K562 (cell line): ENCODE measurements around the gene MED16. TPM values are rescaled to one million over a fixed set of nuclear protein-coding genes. Genes with fewer than 3 reads are reported as not detected.

Experiments
- CCNT2 ChIP-seq: IDR thresholded peaks from 2 replicates; pipeline ENCODE4 v1.6.1; 2011; ENCODE audit warnings: borderline replicate concordance, low read depth, mild to moderate bottlenecking, moderate library complexity, mixed read lengths, low read length; ENCODE audit not compliant: insufficient read length; ENCODE audit errors: extremely low read depth
- SAP30 ChIP-seq: fragments of 200-600 bp; sonication (generic); IDR thresholded peaks from 2 replicates; pipeline ENCODE4 v1.6.1; 2012; ENCODE audit warnings: borderline replicate concordance, low read depth, mild to moderate bottlenecking, moderate library complexity, low read length, control low read depth, inconsistent platforms; ENCODE audit not compliant: insufficient read depth, poor library complexity, severe bottlenecking
- SETDB1 ChIP-seq: IDR thresholded peaks from one replicate; pipeline ENCODE4 v1.6.1; 2012; ENCODE audit warnings: low read length, control low read depth, inconsistent platforms
- TARDBP ChIP-seq: fragments of 450-650 bp; IDR thresholded peaks from 2 replicates; pipeline ENCODE4 v1.6.1; 2016
- ZNF766 ChIP-seq: fragments of 200-800 bp; sonication (Bioruptor generic); conservative IDR thresholded peaks from 2 replicates; pipeline ENCODE4 v1.6.1; 2016; ENCODE audit warnings: missing genetic modification characterization, missing compliant biosample characterization
- polyA plus RNA-seq, 8 experiments: library from polyadenylated mRNA; depleted of rRNA in 4 of 8; stranded (reverse) in 5 of 8; unstranded in 3 of 8; fragments of >200 nt; fragmentation: Nextera tagmentation in 2 of 8; fragmentation: Illumina TruSeq in 1 of 8; extraction: Ambion mirVana in 2 of 8; extraction: Trizol in 1 of 8; gene quantifications; 2 replicates each; pipeline versions ENCODE4 v1.2.1 to v1.2.3, GENCODE V29; 2011 to 2014; ENCODE audit warnings: inconsistent platforms in 1 of 8, missing spikeins in 1 of 8
- total RNA-seq, 7 experiments: library from RNA; depleted of rRNA in 6 of 7; stranded (reverse); fragments of >200 nt in 6 of 7; fragmentation: Illumina TruSeq in 2 of 7; extraction: Trizol in 2 of 7; gene quantifications; 2 replicates each; pipeline versions ENCODE4 v1.2.1 to v1.2.3, GENCODE V29; 2011 to 2021; ENCODE audit warnings: low replicate concordance in 1 of 7
- TF ChIP-seq, protein P1 (sequence below): fragments of 250-450 bp; sonication (Bioruptor Pico); IDR thresholded peaks from 2 replicates; pipeline ENCODE4 v1.5.0; 2022; ENCODE audit warnings: mild to moderate bottlenecking
- TF ChIP-seq, protein P2 (sequence below), 2 experiments: fragments of 450-650 bp; IDR thresholded peaks; 2 replicates each; pipeline ENCODE4 v1.6.1; 2018; ENCODE audit warnings: mild to moderate bottlenecking in 2 of 2, low read depth in 1 of 2; ENCODE audit not compliant: partially characterized antibody in 2 of 2
- TF ChIP-seq, protein P3 (sequence below): fragments of 250-450 bp; sonication (Bioruptor Pico); IDR thresholded peaks from 2 replicates; pipeline ENCODE4 v1.8.0; 2021; ENCODE audit warnings: moderate library complexity, mild to moderate bottlenecking, inconsistent platforms
- TF ChIP-seq, protein P4 (sequence below): fragments of 250-450 bp; sonication (Bioruptor Pico); IDR thresholded peaks from 2 replicates; pipeline ENCODE4 v1.4.0; 2020

MED16 gene
- total and polyA plus RNA-seq, 9 of the 15 experiments (the other 6 are each of a cell fraction or from before 2014, with no cell fraction given), result 0.89 to 59.9 (median 8.6) TPM

DNA sequence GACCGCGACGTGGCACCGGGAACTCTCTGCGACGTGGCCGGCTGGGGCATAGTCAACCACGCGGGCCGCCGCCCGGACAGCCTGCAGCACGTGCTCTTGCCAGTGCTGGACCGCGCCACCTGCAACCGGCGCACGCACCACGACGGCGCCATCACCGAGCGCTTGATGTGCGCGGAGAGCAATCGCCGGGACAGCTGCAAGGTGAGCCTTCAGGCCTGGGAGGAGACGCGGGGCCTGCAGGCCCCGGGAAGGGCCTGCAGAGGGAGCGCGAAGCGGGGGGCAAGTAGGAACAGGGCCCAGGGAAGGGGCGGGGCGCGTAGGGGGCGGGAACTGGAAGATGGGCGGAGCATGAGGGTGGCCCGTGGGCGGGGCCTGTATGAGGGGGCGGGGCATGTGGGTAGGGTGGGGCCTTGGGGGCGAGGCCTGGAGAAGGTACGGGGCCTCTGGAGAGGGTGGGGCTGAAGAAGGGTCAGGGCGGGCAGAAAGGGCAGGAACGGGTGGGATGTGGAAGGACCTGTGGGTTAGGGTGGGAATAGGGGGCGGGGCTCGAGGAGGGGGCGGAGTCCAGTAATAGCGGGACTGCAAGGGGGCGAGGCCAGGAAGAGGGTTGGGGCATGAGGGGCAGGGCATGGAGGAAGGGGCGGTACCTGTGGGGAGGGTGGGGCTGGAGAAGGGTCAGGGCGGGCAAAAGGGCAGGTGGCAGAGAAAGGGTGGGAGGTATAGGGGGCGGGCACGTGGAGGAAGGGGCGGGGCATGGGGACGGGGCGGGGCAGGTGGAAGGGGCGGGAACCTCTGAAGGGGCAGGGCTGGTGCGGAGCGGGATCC is 31.0 kb downstream of the MED16 start (continued):
- TF ChIP-seq, protein P1, sequence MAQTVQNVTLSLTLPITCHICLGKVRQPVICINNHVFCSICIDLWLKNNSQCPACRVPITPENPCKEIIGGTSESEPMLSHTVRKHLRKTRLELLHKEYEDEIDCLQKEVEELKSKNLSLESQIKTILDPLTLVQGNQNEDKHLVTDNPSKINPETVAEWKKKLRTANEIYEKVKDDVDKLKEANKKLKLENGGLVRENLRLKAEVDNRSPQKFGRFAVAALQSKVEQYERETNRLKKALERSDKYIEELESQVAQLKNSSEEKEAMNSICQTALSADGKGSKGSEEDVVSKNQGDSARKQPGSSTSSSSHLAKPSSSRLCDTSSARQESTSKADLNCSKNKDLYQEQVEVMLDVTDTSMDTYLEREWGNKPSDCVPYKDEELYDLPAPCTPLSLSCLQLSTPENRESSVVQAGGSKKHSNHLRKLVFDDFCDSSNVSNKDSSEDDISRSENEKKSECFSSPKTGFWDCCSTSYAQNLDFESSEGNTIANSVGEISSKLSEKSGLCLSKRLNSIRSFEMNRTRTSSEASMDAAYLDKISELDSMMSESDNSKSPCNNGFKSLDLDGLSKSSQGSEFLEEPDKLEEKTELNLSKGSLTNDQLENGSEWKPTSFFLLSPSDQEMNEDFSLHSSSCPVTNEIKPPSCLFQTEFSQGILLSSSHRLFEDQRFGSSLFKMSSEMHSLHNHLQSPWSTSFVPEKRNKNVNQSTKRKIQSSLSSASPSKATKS (CRISPR knock-in tag), result no peak
- peak; percentile 71 for TF ChIP-seq CCNT2
- no peak for TF ChIP-seq ZNF766 (CRISPR knock-in tag)
- peak; percentile 66 for TF ChIP-seq SAP30
- no peak for TF ChIP-seq TARDBP
- no peak for TF ChIP-seq SETDB1
- TF ChIP-seq, protein P2, sequence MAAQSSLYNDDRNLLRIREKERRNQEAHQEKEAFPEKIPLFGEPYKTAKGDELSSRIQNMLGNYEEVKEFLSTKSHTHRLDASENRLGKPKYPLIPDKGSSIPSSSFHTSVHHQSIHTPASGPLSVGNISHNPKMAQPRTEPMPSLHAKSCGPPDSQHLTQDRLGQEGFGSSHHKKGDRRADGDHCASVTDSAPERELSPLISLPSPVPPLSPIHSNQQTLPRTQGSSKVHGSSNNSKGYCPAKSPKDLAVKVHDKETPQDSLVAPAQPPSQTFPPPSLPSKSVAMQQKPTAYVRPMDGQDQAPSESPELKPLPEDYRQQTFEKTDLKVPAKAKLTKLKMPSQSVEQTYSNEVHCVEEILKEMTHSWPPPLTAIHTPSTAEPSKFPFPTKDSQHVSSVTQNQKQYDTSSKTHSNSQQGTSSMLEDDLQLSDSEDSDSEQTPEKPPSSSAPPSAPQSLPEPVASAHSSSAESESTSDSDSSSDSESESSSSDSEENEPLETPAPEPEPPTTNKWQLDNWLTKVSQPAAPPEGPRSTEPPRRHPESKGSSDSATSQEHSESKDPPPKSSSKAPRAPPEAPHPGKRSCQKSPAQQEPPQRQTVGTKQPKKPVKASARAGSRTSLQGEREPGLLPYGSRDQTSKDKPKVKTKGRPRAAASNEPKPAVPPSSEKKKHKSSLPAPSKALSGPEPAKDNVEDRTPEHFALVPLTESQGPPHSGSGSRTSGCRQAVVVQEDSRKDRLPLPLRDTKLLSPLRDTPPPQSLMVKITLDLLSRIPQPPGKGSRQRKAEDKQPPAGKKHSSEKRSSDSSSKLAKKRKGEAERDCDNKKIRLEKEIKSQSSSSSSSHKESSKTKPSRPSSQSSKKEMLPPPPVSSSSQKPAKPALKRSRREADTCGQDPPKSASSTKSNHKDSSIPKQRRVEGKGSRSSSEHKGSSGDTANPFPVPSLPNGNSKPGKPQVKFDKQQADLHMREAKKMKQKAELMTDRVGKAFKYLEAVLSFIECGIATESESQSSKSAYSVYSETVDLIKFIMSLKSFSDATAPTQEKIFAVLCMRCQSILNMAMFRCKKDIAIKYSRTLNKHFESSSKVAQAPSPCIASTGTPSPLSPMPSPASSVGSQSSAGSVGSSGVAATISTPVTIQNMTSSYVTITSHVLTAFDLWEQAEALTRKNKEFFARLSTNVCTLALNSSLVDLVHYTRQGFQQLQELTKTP (IDR thresholded peaks at IDR 0.05; ENCODE audit: low read depth in 1 of 2, partially characterized antibody in 2 of 2), result no peak
- TF ChIP-seq, protein P3, sequence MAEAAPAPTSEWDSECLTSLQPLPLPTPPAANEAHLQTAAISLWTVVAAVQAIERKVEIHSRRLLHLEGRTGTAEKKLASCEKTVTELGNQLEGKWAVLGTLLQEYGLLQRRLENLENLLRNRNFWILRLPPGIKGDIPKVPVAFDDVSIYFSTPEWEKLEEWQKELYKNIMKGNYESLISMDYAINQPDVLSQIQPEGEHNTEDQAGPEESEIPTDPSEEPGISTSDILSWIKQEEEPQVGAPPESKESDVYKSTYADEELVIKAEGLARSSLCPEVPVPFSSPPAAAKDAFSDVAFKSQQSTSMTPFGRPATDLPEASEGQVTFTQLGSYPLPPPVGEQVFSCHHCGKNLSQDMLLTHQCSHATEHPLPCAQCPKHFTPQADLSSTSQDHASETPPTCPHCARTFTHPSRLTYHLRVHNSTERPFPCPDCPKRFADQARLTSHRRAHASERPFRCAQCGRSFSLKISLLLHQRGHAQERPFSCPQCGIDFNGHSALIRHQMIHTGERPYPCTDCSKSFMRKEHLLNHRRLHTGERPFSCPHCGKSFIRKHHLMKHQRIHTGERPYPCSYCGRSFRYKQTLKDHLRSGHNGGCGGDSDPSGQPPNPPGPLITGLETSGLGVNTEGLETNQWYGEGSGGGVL (CRISPR knock-in tag), result no peak
- TF ChIP-seq, protein P4, sequence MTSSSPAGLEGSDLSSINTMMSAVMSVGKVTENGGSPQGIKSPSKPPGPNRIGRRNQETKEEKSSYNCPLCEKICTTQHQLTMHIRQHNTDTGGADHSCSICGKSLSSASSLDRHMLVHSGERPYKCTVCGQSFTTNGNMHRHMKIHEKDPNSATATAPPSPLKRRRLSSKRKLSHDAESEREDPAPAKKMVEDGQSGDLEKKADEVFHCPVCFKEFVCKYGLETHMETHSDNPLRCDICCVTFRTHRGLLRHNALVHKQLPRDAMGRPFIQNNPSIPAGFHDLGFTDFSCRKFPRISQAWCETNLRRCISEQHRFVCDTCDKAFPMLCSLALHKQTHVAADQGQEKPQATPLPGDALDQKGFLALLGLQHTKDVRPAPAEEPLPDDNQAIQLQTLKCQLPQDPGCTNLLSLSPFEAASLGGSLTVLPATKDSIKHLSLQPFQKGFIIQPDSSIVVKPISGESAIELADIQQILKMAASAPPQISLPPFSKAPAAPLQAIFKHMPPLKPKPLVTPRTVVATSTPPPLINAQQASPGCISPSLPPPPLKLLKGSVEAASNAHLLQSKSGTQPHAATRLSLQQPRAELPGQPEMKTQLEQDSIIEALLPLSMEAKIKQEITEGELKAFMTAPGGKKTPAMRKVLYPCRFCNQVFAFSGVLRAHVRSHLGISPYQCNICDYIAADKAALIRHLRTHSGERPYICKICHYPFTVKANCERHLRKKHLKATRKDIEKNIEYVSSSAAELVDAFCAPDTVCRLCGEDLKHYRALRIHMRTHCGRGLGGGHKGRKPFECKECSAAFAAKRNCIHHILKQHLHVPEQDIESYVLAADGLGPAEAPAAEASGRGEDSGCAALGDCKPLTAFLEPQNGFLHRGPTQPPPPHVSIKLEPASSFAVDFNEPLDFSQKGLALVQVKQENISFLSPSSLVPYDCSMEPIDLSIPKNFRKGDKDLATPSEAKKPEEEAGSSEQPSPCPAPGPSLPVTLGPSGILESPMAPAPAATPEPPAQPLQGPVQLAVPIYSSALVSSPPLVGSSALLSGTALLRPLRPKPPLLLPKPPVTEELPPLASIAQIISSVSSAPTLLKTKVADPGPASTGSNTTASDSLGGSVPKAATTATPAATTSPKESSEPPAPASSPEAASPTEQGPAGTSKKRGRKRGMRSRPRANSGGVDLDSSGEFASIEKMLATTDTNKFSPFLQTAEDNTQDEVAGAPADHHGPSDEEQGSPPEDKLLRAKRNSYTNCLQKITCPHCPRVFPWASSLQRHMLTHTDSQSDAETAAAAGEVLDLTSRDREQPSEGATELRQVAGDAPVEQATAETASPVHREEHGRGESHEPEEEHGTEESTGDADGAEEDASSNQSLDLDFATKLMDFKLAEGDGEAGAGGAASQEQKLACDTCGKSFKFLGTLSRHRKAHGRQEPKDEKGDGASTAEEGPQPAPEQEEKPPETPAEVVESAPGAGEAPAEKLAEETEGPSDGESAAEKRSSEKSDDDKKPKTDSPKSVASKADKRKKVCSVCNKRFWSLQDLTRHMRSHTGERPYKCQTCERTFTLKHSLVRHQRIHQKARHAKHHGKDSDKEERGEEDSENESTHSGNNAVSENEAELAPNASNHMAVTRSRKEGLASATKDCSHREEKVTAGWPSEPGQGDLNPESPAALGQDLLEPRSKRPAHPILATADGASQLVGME (CRISPR knock-in tag), result peak; percentile 58; the same call in 1 of the 2 replicates
